NT2/D1 (cell line): ENCODE measurements around the gene C5orf22.

ENCODE experiments used
- SUZ12 ChIP-seq: IDR thresholded peaks from 2 replicates; pipeline ENCODE4 v1.6.1; 2011; ENCODE audit not compliant: insufficient read length, insufficient read depth; ENCODE audit errors: extremely low read depth
- YY1 ChIP-seq: IDR thresholded peaks from 2 replicates; pipeline ENCODE4 v1.6.1; 2011; ENCODE audit not compliant: insufficient read length, insufficient read depth
- ZNF274 ChIP-seq: IDR thresholded peaks from 2 replicates; pipeline ENCODE4 v1.6.1; 2011; ENCODE audit warnings: mild to moderate bottlenecking, low read depth, low read length

DNA sequence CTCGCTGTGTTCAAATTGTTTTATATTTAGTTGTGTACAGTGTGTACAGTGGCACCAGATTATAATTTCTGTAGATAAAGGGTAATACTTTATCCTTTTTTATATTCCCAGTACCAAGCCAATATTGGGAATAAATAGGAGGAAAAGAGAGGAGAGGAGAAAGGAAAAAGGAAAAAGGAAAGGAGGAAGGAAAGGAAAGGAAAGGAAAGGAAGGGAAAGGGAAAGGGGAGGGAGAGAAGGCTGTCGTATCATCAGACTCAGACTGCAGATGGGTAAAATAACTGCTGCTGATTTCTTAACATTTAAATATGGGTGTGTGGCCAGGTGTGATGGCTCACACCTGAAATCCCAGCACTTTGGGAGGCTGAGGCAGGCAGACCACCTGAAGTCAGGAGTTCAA lies 51.0 kb downstream of the C5orf22 start:
- TF ChIP-seq SUZ12 (no peak), ZNF274 (no peak), YY1 (no peak)
